GM18951 (cell line): ENCODE data around the gene MMP24.
"Not testable (repeated sequence)": the region's sequence is repeated elsewhere in the genome, so short reads cannot be mapped to it uniquely, and the experiment has no call there.

Source experiments
- POLR2A ChIP-seq: IDR thresholded peaks from 4 replicates; pipeline ENCODE4 v1.6.1; 2011; ENCODE audit warnings: mild to moderate bottlenecking; ENCODE audit not compliant: insufficient read length, insufficient read depth; ENCODE audit errors: extremely low read depth
- in situ Hi-C: fragments of 300-500 bp; cut with MboI; formaldehyde crosslinking; loops from one replicate; pipeline ENCODE4 v1.12.0; 2022; ENCODE audit warnings: low sequenced_read_pairs, mixed read lengths, inconsistent platforms; ENCODE audit not compliant: unreplicated experiment

MMP24 gene

GRCh38 chr20:35226126-35226883, at the start of gene MMP24:
Gene MMP24 (plus strand): TSS chr20:35226690. CDS start chr20:35226739, 49 bp downstream.
- in situ Hi-C loops = no loop called here

GRCh38 chr20:35179292-35180212, 46.9 kb upstream of the MMP24 start:
- no peak for TF ChIP-seq POLR2A
- in situ Hi-C loops = no loop called here

More at GRCh38 chr20:35226126-35226883, at the start of gene MMP24:
- no peak for TF ChIP-seq POLR2A

- in situ Hi-C loops = no loop called here
- no peak for TF ChIP-seq POLR2A
Observed at GRCh38 chr20:35180266-35180665, 46.2 kb upstream of the MMP24 start.

GRCh38 chr20:35181731-35182130, 44.8 kb upstream of the MMP24 start:
- in situ Hi-C loops = no loop called here
- no peak for TF ChIP-seq POLR2A

GRCh38 chr20:35186691-35187289, 39.7 kb upstream of the MMP24 start:
- in situ Hi-C loops = not testable (repeated sequence)

GRCh38 chr20:35187584-35188190, 38.8 kb upstream of the MMP24 start:
- in situ Hi-C loops = no loop called here
- no peak for TF ChIP-seq POLR2A

- in situ Hi-C loops = not testable (repeated sequence)
Observed at GRCh38 chr20:35189223-35189622, 37.3 kb upstream of the MMP24 start.

GRCh38 chr20:35190556-35190955, 35.9 kb upstream of the MMP24 start:
- in situ Hi-C loops = no loop called here
- TF ChIP-seq POLR2A = no peak

- TF ChIP-seq POLR2A = no peak
- in situ Hi-C loops = no loop called here
Observed at GRCh38 chr20:35191419-35192117, 34.9 kb upstream of the MMP24 start.

GRCh38 chr20:35192118-35192872, 34.2 kb upstream of the MMP24 start:
- in situ Hi-C loops = no loop called here
- no peak for TF ChIP-seq POLR2A

GRCh38 chr20:35193031-35193791, 33.3 kb upstream of the MMP24 start:
- in situ Hi-C loops = not testable (repeated sequence)

- in situ Hi-C loops = no loop called here
- TF ChIP-seq POLR2A = no peak
Observed at GRCh38 chr20:35196313-35196712, 30.2 kb upstream of the MMP24 start.
